ENCODE data around the gene GOLGA2.
A peak's percentile ranks its signal among the peaks of the same experiment; 100 is the strongest.
"Not testable (repeated sequence)": the region's sequence is repeated elsewhere in the genome, so short reads cannot be mapped to it uniquely, and the experiment has no call there.

GOLGA2 gene

GRCh38 chr9:128242124-128242523, 33.7 kb downstream of the GOLGA2 start:
- ATAC-seq (no peak), DNase-seq (no peak)

DNA sequence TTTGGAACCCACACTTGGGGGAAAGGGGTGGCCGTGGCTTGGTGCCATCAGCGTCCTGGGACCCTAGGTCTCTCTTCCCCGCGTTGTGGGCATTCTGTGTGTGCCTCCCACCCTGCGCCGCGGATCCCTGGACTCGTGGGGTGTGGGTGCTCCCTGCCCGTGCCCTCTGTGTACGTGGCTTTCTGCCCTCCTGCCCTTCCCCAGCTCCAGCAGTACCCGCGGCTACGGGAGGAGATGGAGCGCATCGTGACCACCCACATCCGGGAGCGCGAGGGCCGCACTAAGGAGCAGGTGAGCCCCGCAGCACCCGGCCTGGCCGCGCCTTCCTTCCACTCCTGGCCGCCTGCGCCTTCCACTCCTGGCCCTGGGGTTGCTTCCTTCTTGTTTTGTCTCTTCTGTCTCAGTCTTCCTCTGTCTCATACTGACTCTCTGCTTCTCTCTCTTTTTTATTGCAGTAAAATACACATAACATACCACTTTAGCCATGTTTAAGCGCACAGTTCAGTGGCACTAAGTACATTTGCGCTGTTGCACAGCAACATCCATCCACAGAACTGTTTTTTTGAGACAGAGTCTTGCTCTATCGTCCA, 41.9 kb downstream of the GOLGA2 start:
- ATAC-seq: no peak
- DNase-seq: no peak

GRCh38 chr9:128232528-128233428, 43.0 kb downstream of the GOLGA2 start:
- no peak for DNase-seq
- no peak for ATAC-seq

DNA sequence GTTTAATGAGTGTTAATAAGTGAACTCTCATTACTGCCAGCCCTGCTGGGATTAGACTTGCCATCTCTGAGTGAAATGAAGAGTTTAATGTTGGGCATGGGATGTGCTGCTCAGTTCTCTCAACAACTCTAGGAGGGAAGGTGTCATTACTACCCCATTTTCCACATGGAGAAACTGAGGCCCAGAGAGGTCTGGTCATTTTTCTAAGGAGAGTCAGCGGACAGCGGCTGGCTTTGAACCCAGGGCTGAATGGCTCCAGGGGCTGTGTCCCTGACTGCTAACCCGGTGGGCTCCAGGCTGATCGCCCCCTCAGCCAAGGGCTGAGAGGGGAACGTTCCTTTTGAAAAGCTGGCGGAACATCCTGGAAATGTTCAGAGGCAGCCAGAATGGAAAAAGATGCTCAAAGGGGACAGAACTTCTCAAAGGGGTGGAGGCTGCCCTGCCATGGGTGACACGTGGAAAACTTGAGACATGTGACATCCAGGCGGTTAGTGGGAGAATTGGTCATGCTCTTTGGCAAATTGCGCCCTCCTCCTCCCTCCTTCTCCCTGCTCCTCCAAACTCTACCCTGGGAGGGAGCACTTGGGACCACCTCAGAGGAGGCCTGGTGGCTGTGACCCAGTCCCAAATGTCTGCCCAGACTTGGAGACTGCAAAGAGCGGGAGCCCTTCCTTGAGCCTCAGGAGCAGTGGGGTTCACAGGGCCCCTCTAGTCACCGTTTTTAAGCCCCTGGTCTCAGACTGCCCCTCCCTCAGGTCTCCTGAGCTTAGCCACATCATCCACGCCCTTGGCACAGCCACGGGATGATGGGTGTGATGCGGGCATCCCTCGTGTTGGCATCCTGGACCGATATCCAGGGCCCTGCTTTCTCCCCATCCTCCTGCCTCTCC, 43.9 kb downstream of the GOLGA2 start:
- peak; percentile 33 for DNase-seq
- peak; percentile 75 for ATAC-seq

- not testable (repeated sequence) for DNase-seq, ATAC-seq
Observed at GRCh38 chr9:128230897-128231296, 44.9 kb downstream of the GOLGA2 start.

DNA sequence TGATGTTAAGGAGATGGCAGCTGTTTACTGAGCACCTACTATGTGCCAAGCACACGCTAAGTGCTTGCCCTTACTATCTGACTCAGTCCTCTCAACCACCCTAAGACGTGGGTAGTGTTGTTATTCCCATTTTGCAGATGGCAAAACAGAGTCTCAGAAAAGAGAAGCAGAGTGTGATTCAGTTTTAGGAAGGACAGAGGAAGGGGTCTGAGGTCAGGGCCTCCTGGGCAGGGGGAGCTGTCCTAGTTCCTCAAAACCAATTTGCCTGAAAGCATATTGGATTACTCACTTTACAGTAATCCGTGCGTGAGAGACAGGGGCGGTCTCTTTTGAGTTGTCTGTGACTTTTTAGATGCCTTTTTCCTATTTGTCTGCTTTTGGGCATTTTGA, 49.4 kb downstream of the GOLGA2 start:
- DNase-seq (no peak), ATAC-seq (no peak)

- ATAC-seq: no peak
- DNase-seq: no peak
Observed at GRCh38 chr9:128225770-128226411, 49.9 kb downstream of the GOLGA2 start.

DNA sequence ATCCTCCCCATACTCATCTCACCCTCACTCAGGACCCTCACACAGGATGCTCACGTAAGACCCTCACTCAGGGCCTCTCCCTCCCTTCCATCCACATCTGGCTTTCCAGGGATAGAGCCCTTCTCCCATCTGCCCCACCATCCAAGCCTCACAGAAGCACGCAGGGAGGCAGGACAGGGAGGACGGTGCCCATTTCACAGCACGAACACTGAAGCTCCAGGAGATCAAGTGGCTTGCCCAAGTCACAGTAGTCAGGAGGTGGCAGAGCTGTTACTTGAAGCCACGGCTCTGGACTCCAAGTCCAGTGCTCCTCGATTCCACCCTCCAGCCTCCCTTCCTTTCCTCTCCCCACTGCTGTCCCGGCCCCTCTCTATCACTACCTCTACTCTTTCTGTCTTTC, 50.9 kb downstream of the GOLGA2 start:
- DNase-seq: no peak
- no peak for ATAC-seq

DNA sequence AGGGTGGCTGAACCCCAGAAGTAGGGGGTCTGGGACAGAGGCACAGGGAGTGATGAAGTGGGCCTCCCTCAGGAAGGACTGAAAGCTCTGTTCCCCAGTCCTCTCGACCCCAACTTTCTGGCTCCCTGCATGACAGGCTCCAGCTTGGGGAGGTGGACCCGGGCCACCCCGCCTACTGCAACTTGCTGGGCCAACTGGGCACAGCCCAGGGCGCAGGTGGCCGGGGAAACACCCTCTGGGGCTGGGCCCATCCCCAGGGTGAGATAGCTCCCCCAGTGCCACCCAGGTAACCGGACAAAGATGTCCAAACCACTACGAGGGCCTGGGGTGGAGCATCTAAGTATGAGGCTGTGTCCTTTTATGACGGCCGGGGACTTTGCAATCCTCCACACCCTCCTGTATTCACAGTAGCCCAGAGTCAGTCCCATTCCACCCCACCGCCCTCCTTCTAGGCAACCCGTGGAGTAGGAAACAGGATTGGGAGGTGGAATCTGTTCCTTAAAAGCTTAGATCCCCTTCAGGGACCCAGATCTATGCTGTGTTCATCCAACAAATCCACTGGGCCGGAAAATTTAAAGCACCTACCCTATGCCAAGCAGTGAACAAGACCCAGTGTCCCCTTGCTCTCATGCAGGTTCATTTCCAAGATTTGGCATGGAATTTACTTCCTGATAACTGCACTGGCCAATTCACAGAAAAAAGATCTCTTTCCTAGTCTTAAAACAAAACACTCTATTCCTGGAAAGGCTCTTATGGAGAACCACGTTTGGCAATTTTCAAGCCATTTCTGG, 52.7 kb downstream of the GOLGA2 start:
- no peak for DNase-seq
- ATAC-seq: no peak

GRCh38 chr9:128222026-128222425, 53.8 kb downstream of the GOLGA2 start:
- DNase-seq (no peak), ATAC-seq (no peak)

GRCh38 chr9:128219831-128220230, 56.0 kb downstream of the GOLGA2 start:
- DNase-seq: no peak
- no peak for ATAC-seq

DNA sequence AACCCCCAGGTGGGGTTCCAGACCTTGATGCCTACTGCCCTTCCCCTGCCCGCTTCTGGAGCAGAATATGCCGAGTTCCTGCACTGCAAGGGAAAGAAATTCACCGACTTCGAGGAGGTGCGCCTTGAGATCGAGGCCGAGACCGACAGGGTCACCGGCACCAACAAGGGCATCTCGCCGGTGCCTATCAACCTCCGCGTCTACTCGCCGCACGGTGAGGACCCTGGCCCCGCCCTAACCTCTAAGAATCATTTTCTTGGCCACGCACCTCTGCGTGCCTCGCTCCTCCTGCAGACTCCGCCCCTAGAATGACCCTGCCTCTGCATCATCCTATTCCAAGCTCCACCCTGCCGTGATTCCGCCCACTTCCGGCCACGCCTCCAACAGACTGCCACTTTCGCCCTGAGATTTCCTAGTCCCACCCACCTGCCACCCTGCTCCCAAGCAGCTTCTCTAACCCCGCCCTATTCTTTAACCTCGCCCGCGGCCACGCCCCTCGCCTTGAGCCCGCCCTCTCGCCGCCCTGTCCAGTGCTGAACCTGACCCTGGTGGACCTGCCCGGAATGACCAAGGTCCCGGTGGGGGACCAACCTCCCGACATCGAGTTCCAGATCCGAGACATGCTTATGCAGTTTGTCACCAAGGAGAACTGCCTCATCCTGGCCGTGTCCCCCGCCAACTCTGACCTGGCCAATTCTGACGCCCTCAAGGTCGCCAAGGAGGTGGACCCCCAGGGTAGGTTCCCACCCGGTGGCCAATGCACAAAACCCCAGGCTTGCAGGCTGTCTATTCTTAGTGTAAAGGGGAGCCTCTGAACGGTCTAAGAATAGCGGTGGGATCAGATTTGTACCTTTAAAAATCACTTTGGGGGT, 57.1 kb downstream of the GOLGA2 start:
- ATAC-seq (peak; percentile 95), DNase-seq (peak; percentile 95)

GRCh38 chr9:128218172-128218517, 57.7 kb downstream of the GOLGA2 start:
- no peak for ATAC-seq
- no peak for DNase-seq

- no peak for ATAC-seq
Observed at GRCh38 chr9:128216781-128217553, 58.8 kb downstream of the GOLGA2 start.

DNA sequence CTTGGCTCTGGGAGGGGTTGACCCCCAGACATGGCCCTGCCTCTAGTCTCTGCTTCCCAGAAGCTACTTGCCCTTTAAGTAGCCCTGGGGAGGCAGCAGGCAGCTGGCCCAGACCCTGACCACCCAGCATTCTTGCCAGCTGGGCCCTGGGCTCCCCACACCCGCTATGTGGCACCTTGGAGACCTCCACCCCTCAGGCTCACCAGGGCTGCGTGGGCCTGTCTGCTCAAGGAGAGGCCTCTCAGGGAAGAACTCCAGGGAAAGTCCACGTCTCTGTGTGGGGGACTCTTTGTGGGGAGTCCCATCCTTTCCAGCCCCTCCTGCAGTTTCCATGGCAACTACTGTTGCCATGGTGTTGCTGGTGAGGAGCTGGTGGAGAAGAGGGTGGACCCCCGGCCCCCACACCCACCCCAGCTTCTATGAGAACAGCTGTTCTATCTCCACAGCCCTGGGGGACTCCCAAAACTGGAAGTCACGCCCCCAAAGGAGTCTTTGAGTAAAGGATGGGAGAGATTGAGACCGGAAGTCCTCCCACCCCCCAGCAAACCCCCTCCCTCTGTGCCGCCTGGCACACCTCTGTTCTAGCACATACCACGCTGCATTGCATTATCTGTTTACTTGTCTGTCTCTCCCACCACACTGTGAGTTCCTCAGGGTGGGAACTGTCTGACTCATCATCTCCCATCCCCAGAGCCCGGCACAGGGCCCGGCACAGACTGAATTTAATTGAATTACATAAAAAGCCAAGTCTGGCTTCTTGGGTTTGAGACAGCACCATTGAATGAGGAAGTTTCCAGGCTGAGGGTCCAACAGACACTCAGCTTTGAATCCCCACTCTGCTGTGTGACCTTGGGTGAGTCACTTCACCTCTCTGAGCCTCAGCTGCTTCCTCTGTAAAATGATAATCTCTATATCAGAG, 60.1 kb downstream of the GOLGA2 start:
- no peak for DNase-seq
- no peak for ATAC-seq

More at GRCh38 chr9:128216781-128217553, 58.8 kb downstream of the GOLGA2 start:
- no peak for DNase-seq

GRCh38 chr9:128214571-128215490, 61.0 kb downstream of the GOLGA2 start:
- DNase-seq (no peak), ATAC-seq (no peak)

GRCh38 chr9:128213746-128214497, 61.9 kb downstream of the GOLGA2 start:
- no peak for ATAC-seq
- no peak for DNase-seq
